DND-41 (cell line): ENCODE measurements around the gene LRPAP1.

Source experiments
- ATAC-seq: fragments of 200-7000 bp; cut with Tn5 transposase; 3 replicates; pipeline ENCODE4 v1.9.1; 2021; ENCODE audit warnings: low read depth; ENCODE audit not compliant: insufficient read depth
- DNase-seq: peaks from one replicate; pipeline ENCODE4 v3.0.0-alpha.2; 2020
- H2AFZ ChIP-seq: 2 replicates; pipeline ENCODE4 v1.6.0; 2012; ENCODE audit warnings: low read depth, low read length
- H3K27ac ChIP-seq: 2 replicates; pipeline ENCODE4 v1.5.1; 2012; ENCODE audit warnings: low read length, inconsistent platforms
- H3K27me3 ChIP-seq: fragments of 200-600 bp; sonication (generic); 2 replicates; pipeline ENCODE4 v1.6.0; 2012; ENCODE audit warnings: low read length, mild to moderate bottlenecking, inconsistent platforms; ENCODE audit not compliant: insufficient read depth, poor library complexity
- H3K36me3 ChIP-seq: 2 replicates; pipeline ENCODE4 v1.5.1; 2012; ENCODE audit warnings: low read length, inconsistent platforms; ENCODE audit not compliant: insufficient read depth
- H3K4me1 ChIP-seq: 2 replicates; pipeline ENCODE4 v1.5.1; 2012; ENCODE audit warnings: mild to moderate bottlenecking, low read length; ENCODE audit not compliant: insufficient read depth
- H3K4me2 ChIP-seq: 2 replicates; pipeline ENCODE4 v1.6.0; 2012; ENCODE audit warnings: mild to moderate bottlenecking, moderate library complexity, low read length, inconsistent platforms; ENCODE audit not compliant: insufficient read depth
- H3K4me3 ChIP-seq, 2 experiments: fragments of 200-600 bp in 1 of 2; shearing (Covaris generic) in 1 of 2; 2 replicates each; pipeline ENCODE4 v1.5.1; 2012 to 2016; ENCODE audit warnings: inconsistent platforms in 2 of 2, low read length in 2 of 2, mild to moderate bottlenecking in 2 of 2, low read depth in 1 of 2, moderate library complexity in 1 of 2
- H3K79me2 ChIP-seq: 2 replicates; pipeline ENCODE4 v1.6.0; 2012; ENCODE audit warnings: low read length, inconsistent platforms; ENCODE audit not compliant: insufficient read depth
- H3K9ac ChIP-seq: 2 replicates; pipeline ENCODE4 v1.6.0; 2012; ENCODE audit warnings: low read depth, mild to moderate bottlenecking, inconsistent platforms, low read length, moderate library complexity
- H3K9me3 ChIP-seq: 2 replicates; pipeline ENCODE4 v1.5.1; 2012; ENCODE audit warnings: low read length, moderate library complexity, mild to moderate bottlenecking, inconsistent platforms; ENCODE audit not compliant: insufficient read depth, severe bottlenecking
- H4K20me1 ChIP-seq: 2 replicates; pipeline ENCODE4 v1.6.0; 2012; ENCODE audit warnings: low read length; ENCODE audit not compliant: insufficient read depth
- CTCF ChIP-seq: IDR thresholded peaks from 2 replicates; pipeline ENCODE4 v1.5.1; 2012; ENCODE audit warnings: borderline replicate concordance, low read length, moderate library complexity, mild to moderate bottlenecking; ENCODE audit not compliant: poor library complexity, severe bottlenecking; ENCODE audit errors: extremely low read depth
- EZH2 ChIP-seq: IDR thresholded peaks from 3 replicates; pipeline ENCODE4 v1.6.1; 2012; ENCODE audit warnings: borderline replicate concordance, low read depth, mild to moderate bottlenecking, moderate library complexity, low read length, inconsistent platforms; ENCODE audit not compliant: severe bottlenecking

The LRPAP1 gene

GRCh38 chr4:3514806-3515501, 17.3 kb downstream of the LRPAP1 start:
- H3K27me3 ChIP-seq: no peaks in the 10 kb centered on the region
- H3K9me3 ChIP-seq: no peaks in the 10 kb centered on the region
- H3K4me1 ChIP-seq: no peaks in the 10 kb centered on the region
- no peak for TF ChIP-seq EZH2
- peak; percentile 48 for TF ChIP-seq CTCF
- ATAC-seq (no peak), DNase-seq (no peak)
- H3K79me2 ChIP-seq: no peaks in the 10 kb centered on the region
- H2AFZ ChIP-seq: no peak overlapping the region
- H3K9ac ChIP-seq: no peak overlapping the region
- peaks cover 93% of the 10 kb centered on the region for H3K36me3 ChIP-seq
- H3K4me2 ChIP-seq: no peak overlapping the region
- peaks cover 32% of the 10 kb centered on the region for H4K20me1 ChIP-seq
- no peak overlapping the region for H3K27ac ChIP-seq
- H3K4me3 ChIP-seq: no peak overlapping the region

DNA sequence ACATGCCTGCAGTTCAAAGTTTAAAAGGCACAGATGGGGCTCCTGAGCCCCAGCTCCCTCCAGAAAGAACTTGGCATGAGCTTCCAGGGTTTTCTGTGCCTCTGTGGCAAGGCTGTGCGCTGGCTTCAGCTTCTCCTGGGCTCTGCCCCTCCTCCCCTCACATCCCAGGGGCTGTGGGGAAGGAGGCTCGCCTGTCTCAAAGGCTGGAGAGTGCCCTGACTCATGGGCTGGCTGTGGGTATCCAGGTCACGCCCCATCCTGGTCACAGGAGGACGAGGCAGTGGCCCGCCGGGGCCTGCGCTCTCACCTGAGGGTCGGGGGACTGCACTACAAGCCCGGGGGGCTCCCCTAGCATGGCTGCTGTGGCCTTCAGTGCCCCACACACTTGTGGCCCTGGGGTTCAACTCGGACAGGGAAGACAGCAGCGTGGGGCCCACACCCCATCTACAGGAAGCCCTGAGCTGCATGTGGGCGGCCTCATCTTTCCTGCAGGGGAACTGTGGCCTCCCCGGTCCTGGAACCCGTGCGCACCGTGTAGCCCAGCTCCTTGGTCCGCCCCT, 17.9 kb downstream of the LRPAP1 start:
- ATAC-seq (no peak), DNase-seq (no peak)
- Histone ChIP-seq H3K4me1 (no peaks in the 10 kb centered on the region), H2AFZ (no peak overlapping the region), H3K36me3 (peaks cover 92% of the 10 kb centered on the region), H3K4me3 (no peak overlapping the region), H3K9me3 (no peaks in the 10 kb centered on the region), H3K79me2 (no peaks in the 10 kb centered on the region), H4K20me1 (peaks cover 32% of the 10 kb centered on the region), H3K4me2 (no peak overlapping the region), H3K27ac (no peak overlapping the region), H3K27me3 (no peaks in the 10 kb centered on the region), H3K9ac (no peak overlapping the region)
- no peak for TF ChIP-seq EZH2
- TF ChIP-seq CTCF: no peak

DNA sequence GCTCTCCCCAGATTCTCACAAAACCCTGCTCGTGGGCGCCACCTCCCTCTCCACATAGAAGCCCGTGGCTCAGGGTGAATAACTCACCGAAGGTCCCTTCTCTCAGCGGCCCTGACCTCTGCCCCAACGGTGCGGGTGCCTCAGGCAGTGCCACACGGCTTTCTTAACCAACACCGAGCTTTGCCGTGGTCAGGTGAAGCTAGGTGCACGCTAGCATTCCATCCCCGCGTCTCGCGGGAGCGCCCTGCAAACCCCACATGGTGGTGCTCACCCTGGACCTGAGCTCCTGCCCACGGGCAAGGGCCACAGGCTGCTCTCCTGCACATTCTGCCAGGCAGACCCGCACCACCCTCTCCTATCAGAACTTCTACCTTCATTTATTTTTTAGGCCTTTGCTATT, 18.4 kb downstream of the LRPAP1 start:
- no peaks in the 10 kb centered on the region for H3K27me3 ChIP-seq
- H3K27ac ChIP-seq: no peak overlapping the region
- no peak overlapping the region for H2AFZ ChIP-seq
- DNase-seq (no peak), ATAC-seq (no peak)
- no peaks in the 10 kb centered on the region for H3K4me1 ChIP-seq
- H3K79me2 ChIP-seq: no peaks in the 10 kb centered on the region
- no peak for TF ChIP-seq EZH2
- peaks cover 32% of the 10 kb centered on the region for H4K20me1 ChIP-seq
- no peak overlapping the region for H3K4me3 ChIP-seq
- H3K9ac ChIP-seq: no peak overlapping the region
- no peak overlapping the region for H3K4me2 ChIP-seq
- H3K9me3 ChIP-seq: no peaks in the 10 kb centered on the region
- peaks cover 90% of the 10 kb centered on the region for H3K36me3 ChIP-seq

- H3K79me2 ChIP-seq: no peaks in the 10 kb centered on the region
- no peak overlapping the region for H3K4me3 ChIP-seq
- peaks cover 36% of the 10 kb centered on the region for H4K20me1 ChIP-seq
- no peak for ATAC-seq
- H3K36me3 ChIP-seq: peaks cover 91% of the 10 kb centered on the region
- no peak overlapping the region for H2AFZ ChIP-seq
- no peaks in the 10 kb centered on the region for H3K27me3 ChIP-seq
- H3K4me2 ChIP-seq: no peak overlapping the region
- no peak overlapping the region for H3K9ac ChIP-seq
- DNase-seq: no peak
- H3K9me3 ChIP-seq: no peaks in the 10 kb centered on the region
- TF ChIP-seq CTCF (no peak), EZH2 (no peak)
- H3K4me1 ChIP-seq: no peaks in the 10 kb centered on the region
- H3K27ac ChIP-seq: no peak overlapping the region
Measured at GRCh38 chr4:3512719-3513118, 19.5 kb downstream of the LRPAP1 start.
